Measurements from ENCODE around the gene STPG3. TPM values are rescaled to one million over a fixed set of nuclear protein-coding genes. Genes with fewer than 3 reads are reported as not detected.
A peak's percentile ranks its signal among the peaks of the same experiment; 100 is the strongest.

Gene STPG3
- total and polyA plus RNA-seq, 9 of the 15 experiments (the other 6 are each of a cell fraction or from before 2014, with no cell fraction given): not detected

GRCh38 chr9:137252555-137253506 is 1.7 kb downstream of the STPG3 start:
- BruUV-seq (replicated peaks): no TSS peak
- ChIA-PET POLR2A (interaction anchor here (0.6 to 8.3 kb wide), 4 partner anchors 10 to 123 kb away, joined by 3 to 221 read pairs (median 4); partner anchors contain the start of gene TUBB4B), CTCF (ENCODE audit: low intra/inter-chr PET ratio) (no interaction called here)
- H3K79me2 ChIP-seq (ENCODE audit: control insufficient read depth, insufficient read depth, low read length): peaks cover 33% of the 10 kb centered on the region
- DNase-seq (ENCODE audit: extremely low read depth in 1 of 4, low spot score in 3 of 4) (peak; percentile 48 to 56 (median 52)), FAIRE-seq (no peak), ATAC-seq (peak; percentile 44)
- WGBS (ENCODE audit: insufficient coverage, low coverage, missing lambda C conversion rate): 82% methylated on average over 28 of the region's 35 CpGs
- no peaks in the 10 kb centered on the region for H3K27me3 ChIP-seq (ENCODE audit: control insufficient read depth in 2 of 2, insufficient read depth in 2 of 2, low read length in 2 of 2)
- 0 out of 2 replicates have a peak overlapping the region, but pooled peaks have one; percentile 97 for H3K4me2 ChIP-seq (ENCODE audit: insufficient read depth, low read length)
- in situ Hi-C loops (cut with MboI): no loop called here
- no peaks in the 10 kb centered on the region for H3K9me3 ChIP-seq (replicated peaks; ENCODE audit: control insufficient read depth, insufficient read depth, low read depth, low read length)
- TF ChIP-seq DLX4 (CRISPR knock-in tag; IDR thresholded peaks at IDR 0.05) (no peak), ZKSCAN1 (IDR thresholded peaks at IDR 0.05; ENCODE audit: low read depth, low read length) (no peak), ZNF76 (CRISPR knock-in tag; IDR thresholded peaks at IDR 0.05; ENCODE audit: borderline replicate concordance) (no peak), U2AF2 (optimal IDR thresholded peaks at IDR 0.05; ENCODE audit: low read depth, low read length) (no peak), EGR1 (conservative IDR thresholded peaks at IDR 0.05) (0 out of 2 replicates have a peak, but pooled peaks have one; percentile 22), SIN3B (IDR thresholded peaks at IDR 0.05; ENCODE audit: low read depth) (no peak), PKNOX1 (IDR thresholded peaks at IDR 0.05) (peak; percentile 85)
- TF ChIP-seq, protein P1, sequence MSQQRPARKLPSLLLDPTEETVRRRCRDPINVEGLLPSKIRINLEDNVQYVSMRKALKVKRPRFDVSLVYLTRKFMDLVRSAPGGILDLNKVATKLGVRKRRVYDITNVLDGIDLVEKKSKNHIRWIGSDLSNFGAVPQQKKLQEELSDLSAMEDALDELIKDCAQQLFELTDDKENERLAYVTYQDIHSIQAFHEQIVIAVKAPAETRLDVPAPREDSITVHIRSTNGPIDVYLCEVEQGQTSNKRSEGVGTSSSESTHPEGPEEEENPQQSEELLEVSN (IDR thresholded peaks at IDR 0.05; ENCODE audit: borderline replicate concordance in 1 of 2, extremely low read depth in 1 of 2, insufficient read depth in 1 of 2, insufficient read length in 1 of 2, low read depth in 1 of 2, low read length in 1 of 2, poor library complexity in 1 of 2, severe bottlenecking in 1 of 2): peak in 1 of 2 experiments; percentile 10
- no peak overlapping the region for H2AFZ ChIP-seq (ENCODE audit: low read depth, low read length)
- H3K9me1 ChIP-seq (ENCODE audit: control insufficient read depth, insufficient read depth, low read length): no peaks in the 10 kb centered on the region
- H3K4me1 ChIP-seq (replicated peaks in 1 of 2; ENCODE audit: control insufficient read depth in 2 of 2, insufficient read depth in 2 of 2, low read length in 2 of 2): peaks cover 13 to 70% of the 10 kb centered on the region in 2 experiments
- peaks cover 14% of the 10 kb centered on the region for H3K36me3 ChIP-seq (ENCODE audit: control insufficient read depth, insufficient read depth, low read length)
- intact Hi-C loops (cut with micrococcal nuclease): no loop called here
- no peak overlapping the region for H3K27ac ChIP-seq (ENCODE audit: extremely low read depth, low read depth, low read length)
- H4K20me1 ChIP-seq (replicated peaks; ENCODE audit: control insufficient read depth, insufficient read depth, low read length): no peaks in the 10 kb centered on the region; the same call in 1 of the 2 replicates
- H3K9ac ChIP-seq (ENCODE audit: insufficient read depth in 1 of 2, low read depth in 2 of 2, low read length in 2 of 2): peak overlapping the region in 1 of 2 experiments; percentile 95; a peak in 2 of 4 replicates
- H3K4me3 ChIP-seq: no peak overlapping the region
